NB4 (cell line): ENCODE data around the gene RHO.

Experiments used
- CTCF ChIP-seq: IDR thresholded peaks from one replicate; pipeline ENCODE4 v1.5.1; 2012; ENCODE audit warnings: low read depth, low read length
- POLR2A ChIP-seq: IDR thresholded peaks from 2 replicates; pipeline ENCODE4 v1.6.1; 2011; ENCODE audit warnings: mild to moderate bottlenecking; ENCODE audit not compliant: insufficient read length; ENCODE audit errors: extremely low read depth

GRCh38 chr3:129582799-129583198 is 54.4 kb downstream of the RHO start:
- TF ChIP-seq CTCF (no peak), POLR2A (no peak)
